CD4-positive, alpha-beta memory T cell (primary cell): Measurements from ENCODE around the gene MOAP1. TPM values are rescaled to one million over a fixed set of nuclear protein-coding genes. Genes with fewer than 3 reads are reported as not detected.

Experiments used
- CTCF ChIA-PET: fragments of 350-600 bp; sonication (Branson Sonifier 250); formaldehyde crosslinking; loops from one replicate; lab custom pipeline; 2021; ENCODE audit warnings: inconsistent platforms; ENCODE audit not compliant: partially characterized antibody; lab: Charles Lee
- POLR2A ChIA-PET: fragments of 350-600 bp; sonication (Branson Sonifier 250); formaldehyde crosslinking; loops from one replicate; lab custom pipeline; 2021; ENCODE audit not compliant: partially characterized antibody; lab: Charles Lee
- DNase-seq, 5 donors: peaks; one replicate each; pipeline versions ENCODE4 v3.0.0 to v3.0.0-alpha.2; 2020 to 2022; ENCODE audit warnings: mixed read lengths in 1 of 5
- H3K27ac ChIP-seq: one replicate; pipeline ENCODE4 v1.7.0; 2013; ENCODE audit warnings: low read depth, low read length
- H3K27me3 ChIP-seq: 2 replicates; pipeline ENCODE4 v1.7.0; 2013; ENCODE audit warnings: mild to moderate bottlenecking, low read length, moderate library complexity; ENCODE audit not compliant: insufficient read depth
- H3K36me3 ChIP-seq: 2 replicates; pipeline ENCODE4 v1.7.0; 2013; ENCODE audit warnings: mild to moderate bottlenecking, low read length, moderate library complexity; ENCODE audit not compliant: insufficient read depth
- H3K4me1 ChIP-seq: 2 replicates; pipeline ENCODE4 v1.7.0; 2013; ENCODE audit warnings: mild to moderate bottlenecking, low read length, moderate library complexity; ENCODE audit not compliant: insufficient read depth
- H3K4me3 ChIP-seq, 2 donors: one replicate each; pipeline ENCODE4 v1.7.0; 2013; ENCODE audit warnings: low read length in 2 of 2, mild to moderate bottlenecking in 1 of 2
- H3K9me3 ChIP-seq, 2 donors: one replicate each; pipeline ENCODE4 v1.7.0; 2013; ENCODE audit warnings: low read length in 2 of 2, control low read depth in 1 of 2; ENCODE audit not compliant: control insufficient read depth in 1 of 2
- H3K27ac Mint-ChIP-seq, 7 donors: one replicate each; pipeline ENCODE4 v1.8.0; 2020 to 2021; ENCODE audit warnings: mixed read lengths in 7 of 7, mild to moderate bottlenecking in 6 of 7, inconsistent platforms in 3 of 7, moderate library complexity in 3 of 7
- H3K27me3 Mint-ChIP-seq, 2 donors: one replicate each; pipeline ENCODE4 v1.8.0; 2020 to 2021; ENCODE audit warnings: mixed read lengths in 2 of 2
- H3K36me3 Mint-ChIP-seq, 2 donors: one replicate each; pipeline ENCODE4 v1.8.0; 2020 to 2021; ENCODE audit warnings: mixed read lengths in 2 of 2, inconsistent platforms in 1 of 2, mild to moderate bottlenecking in 1 of 2
- H3K4me1 Mint-ChIP-seq, 4 donors: one replicate each; pipeline ENCODE4 v1.8.0; 2020 to 2021; ENCODE audit warnings: mixed read lengths in 4 of 4, mild to moderate bottlenecking in 1 of 4
- H3K4me3 Mint-ChIP-seq, 8 donors: one replicate each; pipeline ENCODE4 v1.8.0; 2020 to 2021; ENCODE audit warnings: mixed read lengths in 8 of 8, mild to moderate bottlenecking in 7 of 8, moderate library complexity in 6 of 8, inconsistent platforms in 3 of 8
- H3K9me3 Mint-ChIP-seq, 8 donors: one replicate each; pipeline ENCODE4 v1.8.0; 2020 to 2021; ENCODE audit warnings: mixed read lengths in 8 of 8, mild to moderate bottlenecking in 5 of 8, inconsistent platforms in 3 of 8, moderate library complexity in 1 of 8
- intact Hi-C: fragments of 100-400 bp; cut with micrococcal nuclease; formaldehyde crosslinking; loops from one replicate; pipeline ENCODE4 v1.15.1; 2023
- polyA plus RNA-seq, 2 donors: library from polyadenylated mRNA; unstranded; fragments of 300-500 nt; fragmentation: Illumina TruSeq; gene quantifications; one replicate each; pipeline ENCODE4 v1.2.3, GENCODE V29; 2021
- total RNA-seq, 2 experiments: library from RNA; stranded (reverse); gene quantifications; one replicate each; pipeline ENCODE4 v1.2.3, GENCODE V29; 2021

Gene MOAP1
- total and polyA plus RNA-seq, 4 experiments from 2014 or later: 39.0 to 108 (median 49.7) TPM

GRCh38 chr14:93223565-93223964 lies 38.9 kb upstream of the MOAP1 start:
- H3K4me1 Mint-ChIP-seq: no peaks in the 10 kb centered on the region
- peak overlapping the region in 1 of 7 donors; percentile 47 for H3K27ac Mint-ChIP-seq
- no peak for DNase-seq
- no peak overlapping the region for H3K4me3 ChIP-seq
- intact Hi-C loops: no loop called here
- H3K36me3 Mint-ChIP-seq: peaks cover 53 to 59% of the 10 kb centered on the region in 2 donors
- H3K27me3 ChIP-seq: no peaks in the 10 kb centered on the region
- no peaks in the 10 kb centered on the region for H3K9me3 Mint-ChIP-seq
- H3K4me1 ChIP-seq: no peaks in the 10 kb centered on the region
- no peak overlapping the region for H3K27ac ChIP-seq
- H3K36me3 ChIP-seq: peaks cover 29% of the 10 kb centered on the region
- H3K4me3 Mint-ChIP-seq: no peak overlapping the region
- H3K27me3 Mint-ChIP-seq: no peaks in the 10 kb centered on the region
- ChIA-PET POLR2A (no interaction called here), CTCF (interaction anchor here (1.2 kb wide), 1 partner anchor 91 kb away, joined by 3 read pairs; no protein-coding TSS in a partner anchor)
- H3K9me3 ChIP-seq: no peaks in the 10 kb centered on the region

- Mint-ChIP-seq H3K4me1 (peaks cover 0 to 2% (median 0%) of the 10 kb centered on the region in 4 donors), H3K27me3 (no peaks in the 10 kb centered on the region), H3K4me3 (no peak overlapping the region), H3K36me3 (peaks cover 42 to 51% of the 10 kb centered on the region in 2 donors), H3K9me3 (no peaks in the 10 kb centered on the region), H3K27ac (no peak overlapping the region)
- H3K4me1 ChIP-seq: no peaks in the 10 kb centered on the region
- peaks cover 15% of the 10 kb centered on the region for H3K36me3 ChIP-seq
- DNase-seq: no peak
- H3K27me3 ChIP-seq: no peaks in the 10 kb centered on the region
- H3K27ac ChIP-seq: no peak overlapping the region
- intact Hi-C loops: no loop called here
- H3K4me3 ChIP-seq: no peak overlapping the region
- ChIA-PET POLR2A (no interaction called here), CTCF (interaction anchor here (1.2 to 3.0 kb wide), 2 partner anchors 13 to 107 kb away, joined by 5 to 10 read pairs; no protein-coding TSS in a partner anchor)
- no peaks in the 10 kb centered on the region for H3K9me3 ChIP-seq
Observed at GRCh38 chr14:93220509-93220908, 35.8 kb upstream of the MOAP1 start.

- intact Hi-C loops: loop anchor here (1.0 kb wide), 2 partner anchors 80 to 106 kb away; no protein-coding TSS in a partner anchor
- no peak overlapping the region for H3K27ac Mint-ChIP-seq
- DNase-seq: peak; percentile 43 to 69 (median 52)
Observed at GRCh38 chr14:93219103-93219726, 34.5 kb upstream of the MOAP1 start.

GRCh38 chr14:93214598-93214997 lies 29.9 kb upstream of the MOAP1 start:
- ChIA-PET POLR2A (no interaction called here), CTCF (no interaction called here)
- intact Hi-C loops: no loop called here
- H3K27me3 Mint-ChIP-seq: no peaks in the 10 kb centered on the region
- H3K27ac Mint-ChIP-seq: peak overlapping the region in 1 of 7 donors; percentile 35
- peaks cover 28 to 54% of the 10 kb centered on the region in 2 donors for H3K36me3 Mint-ChIP-seq
- H3K9me3 ChIP-seq: no peaks in the 10 kb centered on the region
- no peaks in the 10 kb centered on the region for H3K9me3 Mint-ChIP-seq
- H3K36me3 ChIP-seq: peaks cover 25% of the 10 kb centered on the region
- H3K27ac ChIP-seq: no peak overlapping the region
- H3K4me1 ChIP-seq: peaks cover 1% of the 10 kb centered on the region
- H3K4me3 ChIP-seq: no peak overlapping the region
- no peaks in the 10 kb centered on the region for H3K27me3 ChIP-seq
- no peak overlapping the region for H3K4me3 Mint-ChIP-seq
- no peak for DNase-seq
- peaks cover 1 to 3% (median 2%) of the 10 kb centered on the region in 4 donors for H3K4me1 Mint-ChIP-seq

More at GRCh38 chr14:93219103-93219726, 34.5 kb upstream of the MOAP1 start:
- H3K36me3 Mint-ChIP-seq: peaks cover 38 to 57% of the 10 kb centered on the region in 2 donors
- no peak overlapping the region for H3K27ac ChIP-seq
- no peak overlapping the region for H3K4me3 ChIP-seq
- no peaks in the 10 kb centered on the region for H3K27me3 ChIP-seq
- H3K4me1 ChIP-seq: no peaks in the 10 kb centered on the region
- no peaks in the 10 kb centered on the region for H3K9me3 ChIP-seq
- no peaks in the 10 kb centered on the region for H3K27me3 Mint-ChIP-seq
- no peak overlapping the region for H3K4me3 Mint-ChIP-seq
- H3K9me3 Mint-ChIP-seq: no peaks in the 10 kb centered on the region
- CTCF ChIA-PET: interaction anchor here (0.5 to 4.2 kb wide), 13 partner anchors 9 to 980 kb away, joined by 3 to 56 read pairs (median 3); partner anchors contain the start of genes GON7, LYSET, MOAP1 and UBR7
- peaks cover 0 to 2% (median 0%) of the 10 kb centered on the region in 4 donors for H3K4me1 Mint-ChIP-seq
- POLR2A ChIA-PET: interaction anchor here (1.0 to 1.3 kb wide), 2 partner anchors 34 to 106 kb away, joined by 4 to 5 read pairs; partner anchors contain the start of genes LYSET and MOAP1
- H3K36me3 ChIP-seq: peaks cover 15% of the 10 kb centered on the region

- peaks cover 22% of the 10 kb centered on the region for H3K36me3 ChIP-seq
- H3K4me1 Mint-ChIP-seq: peaks cover 9 to 21% (median 17%) of the 10 kb centered on the region in 4 donors
- intact Hi-C loops: no loop called here
- no peaks in the 10 kb centered on the region for H3K27me3 ChIP-seq
- POLR2A ChIA-PET: no interaction called here
- H3K27ac Mint-ChIP-seq: no peak overlapping the region
- DNase-seq: no peak
- H3K4me1 ChIP-seq: peaks cover 21% of the 10 kb centered on the region
- H3K9me3 Mint-ChIP-seq: no peaks in the 10 kb centered on the region
- no peak overlapping the region for H3K4me3 ChIP-seq
- H3K9me3 ChIP-seq: no peaks in the 10 kb centered on the region
- no peak overlapping the region for H3K27ac ChIP-seq
- CTCF ChIA-PET: interaction anchor here (1.2 to 1.3 kb wide), 2 partner anchors 27 to 99 kb away, joined by 3 read pairs; partner anchors contain the start of gene LYSET
- no peak overlapping the region for H3K4me3 Mint-ChIP-seq
- H3K27me3 Mint-ChIP-seq: no peaks in the 10 kb centered on the region
- H3K36me3 Mint-ChIP-seq: peaks cover 20 to 47% of the 10 kb centered on the region in 2 donors
Observed at GRCh38 chr14:93212432-93212831, 27.7 kb upstream of the MOAP1 start.

- no peaks in the 10 kb centered on the region for H3K9me3 ChIP-seq
- peaks cover 42% of the 10 kb centered on the region for H3K4me1 ChIP-seq
- DNase-seq: peak in 2 of 5 donors; percentile 19 to 53
- H3K4me3 ChIP-seq: peak overlapping the region; percentile 73 to 99
- Mint-ChIP-seq H3K36me3 (peaks cover 5 to 28% of the 10 kb centered on the region in 2 donors), H3K27me3 (no peaks in the 10 kb centered on the region), H3K27ac (peak overlapping the region; percentile 68 to 96 (median 88)), H3K4me1 (peaks cover 26 to 50% (median 38%) of the 10 kb centered on the region in 4 donors), H3K4me3 (peak overlapping the region; percentile 89 to 99 (median 97)), H3K9me3 (no peaks in the 10 kb centered on the region)
- H3K27ac ChIP-seq: peak overlapping the region; percentile 77
- POLR2A ChIA-PET: interaction anchor here (1.0 to 5.7 kb wide), 6 partner anchors 13 to 94 kb away, joined by 3 to 85 read pairs (median 6); partner anchors contain the start of genes ITPK1, LYSET and MOAP1
- CTCF ChIA-PET: interaction anchor here (0.9 to 5.4 kb wide), 9 partner anchors 11 to 688 kb away, joined by 3 to 41 read pairs (median 6); partner anchors contain the start of genes LYSET and MOAP1
- H3K36me3 ChIP-seq: peaks cover 13% of the 10 kb centered on the region
- intact Hi-C loops: loop anchor here (1.0 to 2.0 kb wide), 2 partner anchors 22 to 125 kb away; partner anchors contain the start of genes BTBD7 and LYSET
- H3K27me3 ChIP-seq: no peaks in the 10 kb centered on the region
Observed at GRCh38 chr14:93207468-93208308, 23.0 kb upstream of the MOAP1 start.
